Adrenal gland (tissue), 12 donors: Measurements from ENCODE around the gene ARL2. TPM values are rescaled to one million over a fixed set of nuclear protein-coding genes. Genes with fewer than 3 reads are reported as not detected.

ENCODE experiments used
- DNase-seq, 7 donors: peaks; one replicate each; pipeline ENCODE4 v3.0.0-alpha.2; 2019 to 2020
- H3K27ac ChIP-seq, 5 donors: fragments of 200-600 bp; sonication (generic) in 4 of 5; 1 replicate in 3 of 5; 2 replicates in 2 of 5; pipeline versions ENCODE4 v1.5.1 to v1.8.0; 2016 to 2020; ENCODE audit warnings: mild to moderate bottlenecking in 1 of 5
- H3K27me3 ChIP-seq: fragments of 200-600 bp; 2 replicates; pipeline ENCODE4 v1.8.0; 2021
- H3K36me3 ChIP-seq, 2 donors: fragments of 200-600 bp; replicated peaks in 1 of 2; 1 replicate in 1 of 2; 2 replicates in 1 of 2; pipeline versions ENCODE4 v1.5.1 to v1.8.0; 2018 to 2022
- H3K4me1 ChIP-seq, 2 donors: fragments of 200-600 bp; replicated peaks in 1 of 2; 1 replicate in 1 of 2; 2 replicates in 1 of 2; pipeline versions ENCODE4 v1.5.1 to v1.8.0; 2018 to 2021
- H3K4me3 ChIP-seq, 4 donors: fragments of 200-600 bp; sonication (generic) in 3 of 4; one replicate each; pipeline ENCODE4 v1.5.1; 2016 to 2018
- H3K9me3 ChIP-seq, 3 donors: fragments of 200-600 bp; sonication (generic) in 1 of 3; replicated peaks in 1 of 3; 1 replicate in 2 of 3; 2 replicates in 1 of 3; pipeline versions ENCODE4 v1.5.1 to v1.8.0; 2016 to 2021
- CTCF ChIP-seq, 6 experiments: fragments of 450-650 bp in 4 of 6; fragments of 200-600 bp in 2 of 6; sonication (generic) in 1 of 6; IDR thresholded peaks; 1 replicate in 5 of 6; 2 replicates in 1 of 6; pipeline versions ENCODE4 v1.5.1 to v1.8.0; 2016 to 2021; ENCODE audit warnings: antibody characterized with exemption in 6 of 6, mild to moderate bottlenecking in 2 of 6, moderate library complexity in 1 of 6
- POLR2A ChIP-seq, 2 donors: fragments of 450-650 bp; IDR thresholded peaks; one replicate each; pipeline ENCODE4 v1.6.1; 2017; ENCODE audit warnings: antibody characterized with exemption in 2 of 2, mild to moderate bottlenecking in 2 of 2, moderate library complexity in 1 of 2
- WGBS, 4 donors: extraction: QIAGEN DNeasy Blood & Tissue Kit in 2 of 4; methylation state at CpG; one replicate each; pipeline versions ENCODE4 v1.1.5 to v1.1.7; 2013 to 2017; 5-methylcytosine and 5-hydroxymethylcytosine counted together
- intact Hi-C, 2 donors: fragments of 100-400 bp; cut with DNase I; formaldehyde crosslinking; loops; one replicate each; pipeline versions ENCODE4 v1.14.1 to v1.15.0; 2022 to 2023
- polyA plus RNA-seq, 3 donors: library from polyadenylated mRNA; stranded (reverse); fragments of 200-250 nt in 2 of 3; fragments of 350-450 nt in 1 of 3; fragmentation: Illumina TruSeq in 1 of 3; extraction: RNeasy Lipid Tissue Mini Kit (QIAGEN cat#74804) in 1 of 3; gene quantifications; one replicate each; pipeline ENCODE4 v1.2.3, GENCODE V29; 2013 to 2014
- total RNA-seq, 9 donors: library from RNA; depleted of rRNA in 4 of 9; stranded (reverse); fragments of >200 nt in 4 of 9; fragments of 120-200 nt in 1 of 9; fragmentation: NEBNext Ultra II Directional in 1 of 9; extraction: Animal tissue kit (Norgen Biotek cat#: 25700) in 1 of 9; gene quantifications; one replicate each; pipeline versions ENCODE4 v1.1.0 to v1.2.4, GENCODE V29; 2013 to 2023
- donor health status: healthy with polysubstance abuse.
- donor health status: Bipolar disorder and iron deficiency.
- donor health status: DM: yes; HTN: yes; CAD: no.
- donor health status: DM: no; HTN: no; CAD: no.
- donor health status: DM: no; HTN: no; CAD: no.
- donor health status: DM: yes; HTN: yes; CAD: no.

Gene ARL2
- total and polyA plus RNA-seq, 12 donors, result 66.5 to 231 (median 112) TPM

DNA sequence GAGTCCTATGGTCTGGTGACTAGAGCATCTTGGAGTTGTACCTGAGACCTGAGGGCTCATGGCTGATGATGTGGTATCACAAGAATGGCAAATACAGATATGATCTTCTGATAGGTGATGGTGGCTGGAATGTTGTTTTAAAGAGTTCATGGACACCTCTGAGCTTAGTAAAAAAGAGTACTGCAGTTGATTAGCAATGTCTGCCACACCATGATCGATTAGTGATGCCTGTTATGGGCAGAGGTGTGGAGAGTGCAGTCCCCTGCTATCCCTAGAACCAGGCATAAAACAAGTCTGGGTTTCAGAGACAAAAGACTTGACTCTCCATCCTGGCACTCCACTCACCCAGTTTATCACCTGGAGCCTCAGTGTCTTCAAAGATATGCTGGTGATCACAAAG is 15.8 kb upstream of the ARL2 start:
- Histone ChIP-seq H3K4me1 (peaks cover 15 to 16% of the 10 kb centered on the region in 2 donors), H3K27ac (no peak overlapping the region), H3K4me3 (no peak overlapping the region), H3K9me3 (no peaks in the 10 kb centered on the region), H3K36me3 (no peaks in the 10 kb centered on the region), H3K27me3 (no peaks in the 10 kb centered on the region)
- DNase-seq, result no peak
- intact Hi-C loops, result loop anchor here in 1 of 2 donors (10.0 kb wide), 2 partner anchors 63 to 153 kb away; partner anchors contain the start of genes CDC42BPG and GPHA2
- WGBS, 4 donors, result 75 to 93% (median 85%) methylated on average over 1 of the region's 1 CpG
- TF ChIP-seq POLR2A (IDR thresholded peaks at IDR 0.05), result no peak
- no peak for TF ChIP-seq CTCF (IDR thresholded peaks at IDR 0.05)

DNA sequence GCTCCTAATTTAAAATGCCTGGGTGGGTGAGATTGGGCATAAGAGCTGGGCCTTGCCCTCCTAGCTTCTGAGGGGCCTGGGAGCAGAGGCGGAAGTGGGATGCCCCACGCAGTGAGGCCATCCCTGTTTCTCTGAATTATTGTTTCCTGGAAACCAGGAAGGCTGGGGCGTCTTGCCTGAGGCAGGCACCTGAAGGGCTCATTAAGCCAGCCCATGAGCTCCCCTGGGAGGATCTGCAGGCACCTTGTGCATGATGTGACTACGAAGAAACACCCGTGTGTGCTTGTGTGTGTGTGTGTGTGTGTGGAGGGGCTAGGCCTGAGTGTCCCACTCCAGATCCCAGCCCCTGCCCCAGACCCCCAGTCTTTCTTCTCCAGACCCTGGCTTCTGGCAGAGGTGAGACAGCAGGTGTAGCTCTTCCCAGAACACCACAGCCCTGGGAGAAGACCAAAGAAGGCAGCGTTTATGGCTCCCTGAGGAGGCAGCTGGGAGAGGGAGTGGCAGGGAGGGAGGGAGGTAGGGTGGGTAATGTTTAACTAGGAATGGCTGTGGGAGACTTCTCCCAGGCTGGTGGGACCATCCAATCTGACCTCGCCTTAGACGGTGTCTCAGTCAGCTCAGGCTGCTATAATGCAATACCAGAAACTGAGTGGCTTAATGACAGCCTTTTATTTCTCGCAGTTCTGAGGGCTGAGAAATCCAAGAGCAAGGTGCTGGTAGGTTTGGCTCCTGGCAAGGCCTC is 15.1 kb upstream of the ARL2 start:
- DNase-seq, result no peak
- H3K27ac ChIP-seq, result no peak overlapping the region
- WGBS, 4 donors, result 77 to 84% (median 81%) methylated on average over 6 to 9 of the region's 9 CpGs
- H3K4me1 ChIP-seq, result peaks cover 15 to 16% of the 10 kb centered on the region in 2 donors
- no peaks in the 10 kb centered on the region for H3K27me3 ChIP-seq
- H3K36me3 ChIP-seq, result no peaks in the 10 kb centered on the region
- TF ChIP-seq POLR2A (IDR thresholded peaks at IDR 0.05) (no peak), CTCF (IDR thresholded peaks at IDR 0.05) (no peak)
- H3K4me3 ChIP-seq, result no peak overlapping the region
- H3K9me3 ChIP-seq, result no peaks in the 10 kb centered on the region
- intact Hi-C loops, result loop anchor here in 1 of 2 donors (10.0 kb wide), 2 partner anchors 64 to 154 kb away; partner anchors contain the start of genes CDC42BPG and GPHA2

DNA sequence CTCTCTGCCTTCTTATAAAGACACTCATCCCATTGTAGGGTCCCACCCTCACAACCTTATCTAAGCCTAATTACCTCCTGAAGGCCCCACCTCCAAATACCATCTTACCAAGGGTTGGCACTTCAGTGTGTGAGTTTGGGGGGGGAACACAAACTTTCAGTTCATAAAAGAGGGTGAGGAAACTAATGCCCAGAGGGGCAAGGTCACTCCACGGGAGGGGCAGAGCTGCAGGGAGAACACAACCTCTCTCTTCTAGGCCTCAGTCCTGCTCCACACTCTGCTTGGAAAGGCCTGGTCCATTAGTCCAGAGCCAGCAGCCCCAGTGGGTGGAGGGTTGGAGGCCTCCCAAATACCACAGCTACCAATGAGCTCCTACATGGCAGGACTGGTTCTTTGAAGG is 14.5 kb upstream of the ARL2 start:
- no peak overlapping the region for H3K4me3 ChIP-seq
- no peak overlapping the region for H3K27ac ChIP-seq
- TF ChIP-seq CTCF (IDR thresholded peaks at IDR 0.05) (no peak), POLR2A (IDR thresholded peaks at IDR 0.05) (no peak)
- 78 to 100% (median 89%) methylated on average over 1 of the region's 1 CpG for WGBS, 4 donors
- no peak for DNase-seq
- H3K27me3 ChIP-seq, result no peaks in the 10 kb centered on the region
- no peaks in the 10 kb centered on the region for H3K36me3 ChIP-seq
- peaks cover 15 to 16% of the 10 kb centered on the region in 2 donors for H3K4me1 ChIP-seq
- H3K9me3 ChIP-seq, result no peaks in the 10 kb centered on the region
- intact Hi-C loops, result loop anchor here in 1 of 2 donors (10.0 kb wide), 2 partner anchors 65 to 155 kb away; partner anchors contain the start of genes CDC42BPG and GPHA2

- H3K4me3 ChIP-seq, result no peak overlapping the region
- H3K36me3 ChIP-seq, result no peaks in the 10 kb centered on the region
- no peak overlapping the region for H3K27ac ChIP-seq
- DNase-seq, result no peak
- H3K4me1 ChIP-seq, result no peaks in the 10 kb centered on the region
- TF ChIP-seq POLR2A (IDR thresholded peaks at IDR 0.05), result no peak
- no peak for TF ChIP-seq CTCF (IDR thresholded peaks at IDR 0.05)
- no peaks in the 10 kb centered on the region for H3K27me3 ChIP-seq
- 75 to 91% (median 81%) methylated on average over 5 of the region's 5 CpGs for WGBS, 4 donors
- intact Hi-C loops, result no loop called here
- no peaks in the 10 kb centered on the region for H3K9me3 ChIP-seq
Measured at GRCh38 chr11:65002706-65003105, 11.3 kb upstream of the ARL2 start.
